Adrenal gland (tissue), 12 donors: ENCODE measurements around the gene CFAP74. TPM values are rescaled to one million over a fixed set of nuclear protein-coding genes. Genes with fewer than 3 reads are reported as not detected.

Source experiments
- DNase-seq, 7 donors: peaks; one replicate each; pipeline ENCODE4 v3.0.0-alpha.2; 2019 to 2020
- H3K27ac ChIP-seq, 5 donors: fragments of 200-600 bp; sonication (generic) in 4 of 5; 1 replicate in 3 of 5; 2 replicates in 2 of 5; pipeline versions ENCODE4 v1.5.1 to v1.8.0; 2016 to 2020; ENCODE audit warnings: mild to moderate bottlenecking in 1 of 5
- H3K27me3 ChIP-seq: fragments of 200-600 bp; 2 replicates; pipeline ENCODE4 v1.8.0; 2021
- H3K36me3 ChIP-seq, 2 donors: fragments of 200-600 bp; replicated peaks in 1 of 2; 1 replicate in 1 of 2; 2 replicates in 1 of 2; pipeline versions ENCODE4 v1.5.1 to v1.8.0; 2018 to 2022
- H3K4me1 ChIP-seq, 2 donors: fragments of 200-600 bp; replicated peaks in 1 of 2; 1 replicate in 1 of 2; 2 replicates in 1 of 2; pipeline versions ENCODE4 v1.5.1 to v1.8.0; 2018 to 2021
- H3K4me3 ChIP-seq, 4 donors: fragments of 200-600 bp; sonication (generic) in 3 of 4; one replicate each; pipeline ENCODE4 v1.5.1; 2016 to 2018
- H3K9me3 ChIP-seq, 3 donors: fragments of 200-600 bp; sonication (generic) in 1 of 3; replicated peaks in 1 of 3; 1 replicate in 2 of 3; 2 replicates in 1 of 3; pipeline versions ENCODE4 v1.5.1 to v1.8.0; 2016 to 2021
- CTCF ChIP-seq, 6 experiments: fragments of 450-650 bp in 4 of 6; fragments of 200-600 bp in 2 of 6; sonication (generic) in 1 of 6; IDR thresholded peaks; 1 replicate in 5 of 6; 2 replicates in 1 of 6; pipeline versions ENCODE4 v1.5.1 to v1.8.0; 2016 to 2021; ENCODE audit warnings: antibody characterized with exemption in 6 of 6, mild to moderate bottlenecking in 2 of 6, moderate library complexity in 1 of 6
- POLR2A ChIP-seq, 2 donors: fragments of 450-650 bp; IDR thresholded peaks; one replicate each; pipeline ENCODE4 v1.6.1; 2017; ENCODE audit warnings: antibody characterized with exemption in 2 of 2, mild to moderate bottlenecking in 2 of 2, moderate library complexity in 1 of 2
- WGBS, 4 donors: extraction: QIAGEN DNeasy Blood & Tissue Kit in 2 of 4; methylation state at CpG; one replicate each; pipeline versions ENCODE4 v1.1.5 to v1.1.7; 2013 to 2017; 5-methylcytosine and 5-hydroxymethylcytosine counted together
- intact Hi-C, 2 donors: fragments of 100-400 bp; cut with DNase I; formaldehyde crosslinking; loops; one replicate each; pipeline versions ENCODE4 v1.14.1 to v1.15.0; 2022 to 2023
- polyA plus RNA-seq, 3 donors: library from polyadenylated mRNA; stranded (reverse); fragments of 200-250 nt in 2 of 3; fragments of 350-450 nt in 1 of 3; fragmentation: Illumina TruSeq in 1 of 3; extraction: RNeasy Lipid Tissue Mini Kit (QIAGEN cat#74804) in 1 of 3; gene quantifications; one replicate each; pipeline ENCODE4 v1.2.3, GENCODE V29; 2013 to 2014
- total RNA-seq, 9 donors: library from RNA; depleted of rRNA in 4 of 9; stranded (reverse); fragments of >200 nt in 4 of 9; fragments of 120-200 nt in 1 of 9; fragmentation: NEBNext Ultra II Directional in 1 of 9; extraction: Animal tissue kit (Norgen Biotek cat#: 25700) in 1 of 9; gene quantifications; one replicate each; pipeline versions ENCODE4 v1.1.0 to v1.2.4, GENCODE V29; 2013 to 2023
- donor health status: healthy with polysubstance abuse.
- donor health status: Bipolar disorder and iron deficiency.
- donor health status: DM: yes; HTN: yes; CAD: no.
- donor health status: DM: no; HTN: no; CAD: no.
- donor health status: DM: no; HTN: no; CAD: no.
- donor health status: DM: yes; HTN: yes; CAD: no.

CFAP74 gene
- total and polyA plus RNA-seq, 12 donors: 0.11 to 7.6 (median 2.8) TPM; not detected in 1

- DNase-seq: peak in 1 of 7 donors; percentile 18
- intact Hi-C loops: loop anchor here in 1 of 2 donors (10.0 kb wide), 1 partner anchor 117 kb away; no protein-coding TSS in a partner anchor
- TF ChIP-seq POLR2A (IDR thresholded peaks at IDR 0.05): no peak
- no peak for TF ChIP-seq CTCF (IDR thresholded peaks at IDR 0.05)
- Histone ChIP-seq H3K36me3 (no peaks in the 10 kb centered on the region), H3K9me3 (no peaks in the 10 kb centered on the region), H3K27me3 (no peaks in the 10 kb centered on the region), H3K4me3 (no peak overlapping the region), H3K27ac (no peak overlapping the region), H3K4me1 (no peaks in the 10 kb centered on the region)
- 78 to 98% (median 87%) methylated on average over 5 to 13 of the region's 13 CpGs for WGBS, 4 donors
These were observed 101.8 kb downstream of the CFAP74 start for GRCh38 chr1:1901641-1902294.

GRCh38 chr1:1900883-1901640 is 102.5 kb downstream of the CFAP74 start:
- H3K9me3 ChIP-seq: no peaks in the 10 kb centered on the region
- intact Hi-C loops: loop anchor here in 1 of 2 donors (10.0 kb wide), 1 partner anchor 116 kb away; no protein-coding TSS in a partner anchor
- H3K4me3 ChIP-seq: no peak overlapping the region
- WGBS, 4 donors: 78 to 92% (median 81%) methylated on average over 7 to 14 of the region's 14 CpGs
- no peaks in the 10 kb centered on the region for H3K36me3 ChIP-seq
- no peak for DNase-seq
- H3K27me3 ChIP-seq: no peaks in the 10 kb centered on the region
- no peak overlapping the region for H3K27ac ChIP-seq
- TF ChIP-seq POLR2A (IDR thresholded peaks at IDR 0.05) (no peak), CTCF (IDR thresholded peaks at IDR 0.05) (no peak)
- no peaks in the 10 kb centered on the region for H3K4me1 ChIP-seq

- intact Hi-C loops: loop anchor here in 1 of 2 donors (10.0 kb wide), 1 partner anchor 115 kb away; no protein-coding TSS in a partner anchor
These were observed 103.6 kb downstream of the CFAP74 start for GRCh38 chr1:1899967-1900327.

More at GRCh38 chr1:1899967-1900327, 103.6 kb downstream of the CFAP74 start:
- Histone ChIP-seq H3K27me3 (no peaks in the 10 kb centered on the region), H3K4me1 (peaks cover 7 to 10% of the 10 kb centered on the region in 2 donors), H3K4me3 (no peak overlapping the region), H3K36me3 (no peaks in the 10 kb centered on the region), H3K9me3 (no peaks in the 10 kb centered on the region), H3K27ac (no peak overlapping the region)
- WGBS, 4 donors: 74 to 93% (median 88%) methylated on average over 9 of the region's 9 CpGs
- TF ChIP-seq CTCF (IDR thresholded peaks at IDR 0.05) (no peak), POLR2A (IDR thresholded peaks at IDR 0.05) (no peak)
- no peak for DNase-seq
